ENCODE results near the gene NOD1.

NOD1 gene

GRCh38 chr7:30465046-30465810, 13.4 kb downstream of the NOD1 start:
- Histone ChIP-seq H3K4me1 (peaks cover 27% of the 10 kb centered on the region), H3K27me3 (no peaks in the 10 kb centered on the region), H3K36me3 (no peaks in the 10 kb centered on the region), H3K4me3 (ENCODE audit: low read depth, low read length) (no peak overlapping the region), H3K9me3 (no peaks in the 10 kb centered on the region)
- no peak for TF ChIP-seq CTCF (IDR thresholded peaks at IDR 0.05; ENCODE audit: low read depth, low read length)
- no peak for DNase-seq

GRCh38 chr7:30464231-30464671, 14.3 kb downstream of the NOD1 start:
- H3K27me3 ChIP-seq: no peaks in the 10 kb centered on the region
- H3K4me1 ChIP-seq: peaks cover 22% of the 10 kb centered on the region
- TF ChIP-seq CTCF (IDR thresholded peaks at IDR 0.05; ENCODE audit: low read depth, low read length): no peak
- H3K9me3 ChIP-seq: no peaks in the 10 kb centered on the region
- no peak overlapping the region for H3K4me3 ChIP-seq (ENCODE audit: low read depth, low read length)
- H3K36me3 ChIP-seq: no peaks in the 10 kb centered on the region
- DNase-seq: no peak

GRCh38 chr7:30463405-30464145, 15.0 kb downstream of the NOD1 start:
- peaks cover 22% of the 10 kb centered on the region for H3K4me1 ChIP-seq
- DNase-seq: no peak
- H3K9me3 ChIP-seq: no peaks in the 10 kb centered on the region
- H3K4me3 ChIP-seq (ENCODE audit: low read depth, low read length): no peak overlapping the region
- no peak for TF ChIP-seq CTCF (IDR thresholded peaks at IDR 0.05; ENCODE audit: low read depth, low read length)
- no peaks in the 10 kb centered on the region for H3K27me3 ChIP-seq
- H3K36me3 ChIP-seq: no peaks in the 10 kb centered on the region

- Histone ChIP-seq H3K4me1 (peaks cover 22% of the 10 kb centered on the region), H3K4me3 (ENCODE audit: low read depth, low read length) (no peak overlapping the region), H3K27me3 (no peaks in the 10 kb centered on the region), H3K9me3 (no peaks in the 10 kb centered on the region), H3K36me3 (no peaks in the 10 kb centered on the region)
- no peak for TF ChIP-seq CTCF (IDR thresholded peaks at IDR 0.05; ENCODE audit: low read depth, low read length)
- no peak for DNase-seq
These were observed 16.4 kb downstream of the NOD1 start for GRCh38 chr7:30462179-30462578.

- no peaks in the 10 kb centered on the region for H3K9me3 ChIP-seq
- peaks cover 5% of the 10 kb centered on the region; the same call in 1 of the 2 replicates for H3K36me3 ChIP-seq
- peak overlapping the region; percentile 38 for H3K4me3 ChIP-seq (ENCODE audit: low read depth, low read length)
- no peak for TF ChIP-seq CTCF (IDR thresholded peaks at IDR 0.05; ENCODE audit: low read depth, low read length)
- H3K4me1 ChIP-seq: peaks cover 17% of the 10 kb centered on the region
- peak; percentile 56 for DNase-seq
- H3K27me3 ChIP-seq: no peaks in the 10 kb centered on the region
These were observed 18.3 kb downstream of the NOD1 start for GRCh38 chr7:30460246-30460633.

Data from BE2C (cell line).